HepG2 (cell line): ENCODE measurements around the gene ULK4. TPM values are rescaled to one million over a fixed set of nuclear protein-coding genes. Genes with fewer than 3 reads are reported as not detected.

Source experiments
- CEBPG ChIP-seq: IDR thresholded peaks from 2 replicates; pipeline ENCODE4 v1.6.1; 2016
- GATA4 ChIP-seq: sonication (generic); IDR thresholded peaks from 2 replicates; pipeline ENCODE4 v1.6.1; 2016; ENCODE audit warnings: antibody characterized with exemption, low read depth, borderline replicate concordance
- KDM5B ChIP-seq: sonication (generic); formaldehyde crosslinking; IDR thresholded peaks from 2 replicates; pipeline ENCODE4 v1.4.0; 2020; ENCODE audit warnings: missing genetic modification reagents, mild to moderate bottlenecking, borderline replicate concordance
- NRL ChIP-seq: sonication (generic); formaldehyde crosslinking; IDR thresholded peaks from 2 replicates; pipeline ENCODE4 v1.5.0; 2020; ENCODE audit warnings: missing genetic modification reagents, mild to moderate bottlenecking, moderate library complexity, borderline replicate concordance
- SOX13 ChIP-seq, 3 experiments: fragments of 450-650 bp in 1 of 3; sonication (generic) in 1 of 3; formaldehyde crosslinking in 1 of 3; IDR thresholded peaks in 2 of 3; conservative IDR thresholded peaks in 1 of 3; 2 replicates each; pipeline versions ENCODE4 v1.5.0 to v1.6.1; 2016 to 2020; ENCODE audit warnings: antibody characterized with exemption in 1 of 3, mild to moderate bottlenecking in 1 of 3, missing compliant biosample characterization in 1 of 3, missing genetic modification reagents in 1 of 3, moderate library complexity in 1 of 3
- TBX2 ChIP-seq: sonication (generic); formaldehyde crosslinking; IDR thresholded peaks from 2 replicates; pipeline ENCODE4 v1.5.0; 2020; ENCODE audit warnings: missing genetic modification reagents, mild to moderate bottlenecking, borderline replicate concordance
- TCF7 ChIP-seq: sonication (generic); IDR thresholded peaks from 2 replicates; pipeline ENCODE4 v1.6.1; 2016; ENCODE audit warnings: antibody characterized with exemption, low read depth
- ZMYM4 ChIP-seq: sonication (generic); formaldehyde crosslinking; IDR thresholded peaks from 2 replicates; pipeline ENCODE4 v1.8.1; 2023; ENCODE audit warnings: mild to moderate bottlenecking, missing genetic modification reagents
- ZNF34 ChIP-seq: sonication (generic); formaldehyde crosslinking; IDR thresholded peaks from 2 replicates; pipeline ENCODE4 v1.4.0; 2020; ENCODE audit warnings: mild to moderate bottlenecking, missing genetic modification reagents, borderline replicate concordance
- ZNF350 ChIP-seq: sonication (generic); formaldehyde crosslinking; IDR thresholded peaks from 2 replicates; pipeline ENCODE4 v1.4.0; 2020; ENCODE audit warnings: mild to moderate bottlenecking, low read depth, missing genetic modification reagents, borderline replicate concordance
- ZNF552 ChIP-seq: sonication (generic); formaldehyde crosslinking; IDR thresholded peaks from 2 replicates; pipeline ENCODE4 v1.9.0; 2022; ENCODE audit warnings: missing genetic modification reagents, mild to moderate bottlenecking, borderline replicate concordance
- polyA plus RNA-seq, 8 experiments: library from polyadenylated mRNA; depleted of rRNA in 3 of 8; stranded (reverse) in 7 of 8; unstranded in 1 of 8; fragments of >200 nt; fragmentation: Illumina TruSeq in 4 of 8; extraction: Trizol in 4 of 8; gene quantifications; 2 replicates each; pipeline versions ENCODE4 v1.2.1 to v1.2.3, GENCODE V29; 2011 to 2016; ENCODE audit warnings: low read depth in 4 of 8, missing spikeins in 1 of 8, mixed read lengths in 1 of 8; ENCODE audit not compliant: insufficient read depth in 1 of 8
- total RNA-seq, 5 experiments: library from RNA; depleted of rRNA; stranded (reverse); fragments of >200 nt; fragmentation: Illumina TruSeq; extraction: Trizol; gene quantifications; 2 replicates each; pipeline ENCODE4 v1.2.3, GENCODE V29; 2016; ENCODE audit warnings: low read depth in 1 of 5
- TF ChIP-seq, protein P1 (sequence below): IDR thresholded peaks from 2 replicates; pipeline ENCODE4 v1.6.1; 2012; ENCODE audit warnings: low read depth, low read length, improper control_type of control experiment
- TF ChIP-seq, protein P2 (sequence below): sonication (generic); formaldehyde crosslinking; IDR thresholded peaks from 2 replicates; pipeline ENCODE4 v1.5.0; 2020; ENCODE audit warnings: missing genetic modification reagents, mild to moderate bottlenecking, borderline replicate concordance
- TF ChIP-seq, protein P3 (sequence below): sonication (generic); formaldehyde crosslinking; IDR thresholded peaks from 2 replicates; pipeline ENCODE4 v1.4.0; 2020; ENCODE audit warnings: missing genetic modification reagents, borderline replicate concordance
- TF ChIP-seq, protein P4 (sequence below): IDR thresholded peaks from 2 replicates; pipeline ENCODE4 v1.6.1; 2012; ENCODE audit warnings: inconsistent platforms
- TF ChIP-seq, protein P5 (sequence below): sonication (generic); formaldehyde crosslinking; IDR thresholded peaks from 2 replicates; pipeline ENCODE4 v1.5.0; 2020; ENCODE audit warnings: mild to moderate bottlenecking, missing genetic modification reagents
- TF ChIP-seq, protein P6 (sequence below): IDR thresholded peaks from 2 replicates; pipeline ENCODE4 v1.4.0; 2020; ENCODE audit warnings: mild to moderate bottlenecking, missing genetic modification reagents

Gene ULK4
- total and polyA plus RNA-seq, 2 of the 13 experiments (the other 11 are each of a cell fraction or from before 2014, with no cell fraction given) = 6.7 to 11.8 TPM

DNA sequence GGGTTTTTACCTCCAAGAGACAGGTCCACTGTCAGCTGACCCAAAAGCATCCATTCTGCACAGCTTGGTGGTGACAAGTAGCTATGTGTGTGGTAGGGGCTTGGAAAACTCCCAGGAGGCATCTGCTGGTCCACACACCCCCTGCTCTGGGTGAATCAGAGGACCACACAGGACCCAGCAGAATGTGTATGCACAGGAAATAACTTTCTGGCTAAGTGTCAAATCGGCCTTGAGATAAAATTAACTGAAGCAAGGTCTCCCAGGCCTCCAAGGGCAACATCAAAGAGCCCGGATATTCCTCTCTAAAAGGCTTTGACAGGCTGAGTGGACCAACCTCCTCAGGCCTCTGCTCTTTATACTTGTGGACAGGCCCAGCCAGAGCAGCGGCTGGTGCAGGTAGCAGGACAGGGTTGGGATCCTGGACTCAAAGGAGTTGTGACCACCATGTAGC is 696.1 kb downstream of the ULK4 start (continued):
- TF ChIP-seq, protein P1, sequence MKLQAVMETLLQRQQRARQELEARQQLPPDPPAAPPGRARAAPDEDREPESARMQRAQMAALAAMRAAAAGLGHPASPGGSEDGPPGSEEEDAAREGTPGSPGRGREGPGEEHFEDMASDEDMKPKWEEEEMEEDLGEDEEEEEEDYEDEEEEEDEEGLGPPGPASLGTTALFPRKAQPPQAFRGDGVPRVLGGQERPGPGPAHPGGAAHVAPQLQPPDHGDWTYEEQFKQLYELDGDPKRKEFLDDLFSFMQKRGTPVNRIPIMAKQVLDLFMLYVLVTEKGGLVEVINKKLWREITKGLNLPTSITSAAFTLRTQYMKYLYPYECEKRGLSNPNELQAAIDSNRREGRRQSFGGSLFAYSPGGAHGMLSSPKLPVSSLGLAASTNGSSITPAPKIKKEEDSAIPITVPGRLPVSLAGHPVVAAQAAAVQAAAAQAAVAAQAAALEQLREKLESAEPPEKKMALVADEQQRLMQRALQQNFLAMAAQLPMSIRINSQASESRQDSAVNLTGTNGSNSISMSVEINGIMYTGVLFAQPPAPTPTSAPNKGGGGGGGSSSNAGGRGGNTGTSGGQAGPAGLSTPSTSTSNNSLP = peak; percentile 52
- TF ChIP-seq, protein P2, sequence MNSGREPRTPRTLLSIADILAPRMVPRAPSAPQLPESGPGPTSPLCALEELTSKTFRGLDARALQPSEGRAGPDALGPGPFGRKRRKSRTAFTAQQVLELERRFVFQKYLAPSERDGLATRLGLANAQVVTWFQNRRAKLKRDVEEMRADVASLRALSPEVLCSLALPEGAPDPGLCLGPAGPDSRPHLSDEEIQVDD (CRISPR knock-in tag) = no peak
- TF ChIP-seq ZNF350 (CRISPR knock-in tag) (0 out of 2 replicates have a peak, but pooled peaks have one; percentile 16), ZNF34 (CRISPR knock-in tag) (no peak), TCF7 (peak; percentile 93), KDM5B (CRISPR knock-in tag) (peak; percentile 26; the same call in 1 of the 2 replicates), CEBPG (CRISPR knock-in tag) (peak; percentile 16), ZMYM4 (CRISPR knock-in tag) (peak; percentile 67), GATA4 (0 out of 2 replicates have a peak, but pooled peaks have one; percentile 18), TBX2 (peak; percentile 100), NRL (no peak), SOX13 (IDR thresholded peaks at IDR 0.05) (peak; percentile 41; the same call in 1 of the 2 replicates), SOX13 (CRISPR knock-in tag; conservative IDR thresholded peaks at IDR 0.05 in 1 of 2, IDR thresholded peaks at IDR 0.05 in 1 of 2) (peak in 1 of 2 experiments; percentile 79; a peak in 1 of 4 replicates), ZNF552 (CRISPR knock-in tag) (no peak)
- TF ChIP-seq, protein P3, sequence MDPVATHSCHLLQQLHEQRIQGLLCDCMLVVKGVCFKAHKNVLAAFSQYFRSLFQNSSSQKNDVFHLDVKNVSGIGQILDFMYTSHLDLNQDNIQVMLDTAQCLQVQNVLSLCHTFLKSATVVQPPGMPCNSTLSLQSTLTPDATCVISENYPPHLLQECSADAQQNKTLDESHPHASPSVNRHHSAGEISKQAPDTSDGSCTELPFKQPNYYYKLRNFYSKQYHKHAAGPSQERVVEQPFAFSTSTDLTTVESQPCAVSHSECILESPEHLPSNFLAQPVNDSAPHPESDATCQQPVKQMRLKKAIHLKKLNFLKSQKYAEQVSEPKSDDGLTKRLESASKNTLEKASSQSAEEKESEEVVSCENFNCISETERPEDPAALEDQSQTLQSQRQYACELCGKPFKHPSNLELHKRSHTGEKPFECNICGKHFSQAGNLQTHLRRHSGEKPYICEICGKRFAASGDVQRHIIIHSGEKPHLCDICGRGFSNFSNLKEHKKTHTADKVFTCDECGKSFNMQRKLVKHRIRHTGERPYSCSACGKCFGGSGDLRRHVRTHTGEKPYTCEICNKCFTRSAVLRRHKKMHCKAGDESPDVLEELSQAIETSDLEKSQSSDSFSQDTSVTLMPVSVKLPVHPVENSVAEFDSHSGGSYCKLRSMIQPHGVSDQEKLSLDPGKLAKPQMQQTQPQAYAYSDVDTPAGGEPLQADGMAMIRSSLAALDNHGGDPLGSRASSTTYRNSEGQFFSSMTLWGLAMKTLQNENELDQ = no peak
- TF ChIP-seq, protein P4, sequence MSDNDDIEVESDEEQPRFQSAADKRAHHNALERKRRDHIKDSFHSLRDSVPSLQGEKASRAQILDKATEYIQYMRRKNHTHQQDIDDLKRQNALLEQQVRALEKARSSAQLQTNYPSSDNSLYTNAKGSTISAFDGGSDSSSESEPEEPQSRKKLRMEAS = no peak; the same call in 1 of the 2 replicates
- TF ChIP-seq, protein P5, sequence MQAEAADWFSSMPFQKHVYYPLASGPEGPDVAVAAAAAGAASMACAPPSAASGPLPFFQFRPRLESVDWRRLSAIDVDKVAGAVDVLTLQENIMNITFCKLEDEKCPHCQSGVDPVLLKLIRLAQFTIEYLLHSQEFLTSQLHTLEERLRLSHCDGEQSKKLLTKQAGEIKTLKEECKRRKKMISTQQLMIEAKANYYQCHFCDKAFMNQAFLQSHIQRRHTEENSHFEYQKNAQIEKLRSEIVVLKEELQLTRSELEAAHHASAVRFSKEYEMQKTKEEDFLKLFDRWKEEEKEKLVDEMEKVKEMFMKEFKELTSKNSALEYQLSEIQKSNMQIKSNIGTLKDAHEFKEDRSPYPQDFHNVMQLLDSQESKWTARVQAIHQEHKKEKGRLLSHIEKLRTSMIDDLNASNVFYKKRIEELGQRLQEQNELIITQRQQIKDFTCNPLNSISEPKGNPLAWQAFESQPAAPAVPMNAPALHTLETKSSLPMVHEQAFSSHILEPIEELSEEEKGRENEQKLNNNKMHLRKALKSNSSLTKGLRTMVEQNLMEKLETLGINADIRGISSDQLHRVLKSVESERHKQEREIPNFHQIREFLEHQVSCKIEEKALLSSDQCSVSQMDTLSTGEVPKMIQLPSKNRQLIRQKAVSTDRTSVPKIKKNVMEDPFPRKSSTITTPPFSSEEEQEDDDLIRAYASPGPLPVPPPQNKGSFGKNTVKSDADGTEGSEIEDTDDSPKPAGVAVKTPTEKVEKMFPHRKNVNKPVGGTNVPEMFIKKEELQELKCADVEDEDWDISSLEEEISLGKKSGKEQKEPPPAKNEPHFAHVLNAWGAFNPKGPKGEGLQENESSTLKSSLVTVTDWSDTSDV = no peak
- TF ChIP-seq, protein P6, sequence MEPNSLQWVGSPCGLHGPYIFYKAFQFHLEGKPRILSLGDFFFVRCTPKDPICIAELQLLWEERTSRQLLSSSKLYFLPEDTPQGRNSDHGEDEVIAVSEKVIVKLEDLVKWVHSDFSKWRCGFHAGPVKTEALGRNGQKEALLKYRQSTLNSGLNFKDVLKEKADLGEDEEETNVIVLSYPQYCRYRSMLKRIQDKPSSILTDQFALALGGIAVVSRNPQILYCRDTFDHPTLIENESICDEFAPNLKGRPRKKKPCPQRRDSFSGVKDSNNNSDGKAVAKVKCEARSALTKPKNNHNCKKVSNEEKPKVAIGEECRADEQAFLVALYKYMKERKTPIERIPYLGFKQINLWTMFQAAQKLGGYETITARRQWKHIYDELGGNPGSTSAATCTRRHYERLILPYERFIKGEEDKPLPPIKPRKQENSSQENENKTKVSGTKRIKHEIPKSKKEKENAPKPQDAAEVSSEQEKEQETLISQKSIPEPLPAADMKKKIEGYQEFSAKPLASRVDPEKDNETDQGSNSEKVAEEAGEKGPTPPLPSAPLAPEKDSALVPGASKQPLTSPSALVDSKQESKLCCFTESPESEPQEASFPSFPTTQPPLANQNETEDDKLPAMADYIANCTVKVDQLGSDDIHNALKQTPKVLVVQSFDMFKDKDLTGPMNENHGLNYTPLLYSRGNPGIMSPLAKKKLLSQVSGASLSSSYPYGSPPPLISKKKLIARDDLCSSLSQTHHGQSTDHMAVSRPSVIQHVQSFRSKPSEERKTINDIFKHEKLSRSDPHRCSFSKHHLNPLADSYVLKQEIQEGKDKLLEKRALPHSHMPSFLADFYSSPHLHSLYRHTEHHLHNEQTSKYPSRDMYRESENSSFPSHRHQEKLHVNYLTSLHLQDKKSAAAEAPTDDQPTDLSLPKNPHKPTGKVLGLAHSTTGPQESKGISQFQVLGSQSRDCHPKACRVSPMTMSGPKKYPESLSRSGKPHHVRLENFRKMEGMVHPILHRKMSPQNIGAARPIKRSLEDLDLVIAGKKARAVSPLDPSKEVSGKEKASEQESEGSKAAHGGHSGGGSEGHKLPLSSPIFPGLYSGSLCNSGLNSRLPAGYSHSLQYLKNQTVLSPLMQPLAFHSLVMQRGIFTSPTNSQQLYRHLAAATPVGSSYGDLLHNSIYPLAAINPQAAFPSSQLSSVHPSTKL = peak; percentile 94
